GM18511 (cell line): ENCODE data around the gene DEK.
"Not testable (repeated sequence)": the region's sequence is repeated elsewhere in the genome, so short reads cannot be mapped to it uniquely, and the experiment has no call there.

Experiments
- ATAC-seq: cut with Tn5 transposase; IDR thresholded peaks from one replicate; pipeline ENCODE4 v1.9.1; 2021; ENCODE audit warnings: mild to moderate bottlenecking, moderate library complexity; ENCODE audit not compliant: unreplicated experiment

Gene DEK

GRCh38 chr6:18264219-18264922 lies at the start of gene DEK:
TSS of gene DEK (minus strand) at chr6:18264530. CDS start at chr6:18263987, 543 bp downstream.
- ATAC-seq: peak; percentile 44

- ATAC-seq: no peak
Observed at GRCh38 chr6:18312368-18312767, 48.0 kb upstream of the DEK start.

- not testable (repeated sequence) for ATAC-seq
Observed at GRCh38 chr6:18310010-18310409, 45.7 kb upstream of the DEK start.

- no peak for ATAC-seq
Observed at GRCh38 chr6:18309046-18309445, 44.7 kb upstream of the DEK start.

GRCh38 chr6:18308070-18308735 lies 43.9 kb upstream of the DEK start:
- no peak for ATAC-seq

GRCh38 chr6:18306977-18307376 lies 42.6 kb upstream of the DEK start:
- ATAC-seq: no peak

GRCh38 chr6:18302561-18303439 lies 38.5 kb upstream of the DEK start:
- ATAC-seq: peak; percentile 56

GRCh38 chr6:18293076-18293904 lies 29.0 kb upstream of the DEK start:
- no peak for ATAC-seq

- no peak for ATAC-seq
Observed at GRCh38 chr6:18289283-18289682, 25.0 kb upstream of the DEK start.

GRCh38 chr6:18284261-18284660 lies 19.9 kb upstream of the DEK start:
- ATAC-seq: no peak

- no peak for ATAC-seq
Observed at GRCh38 chr6:18281564-18281963, 17.2 kb upstream of the DEK start.

GRCh38 chr6:18280084-18280483 lies 15.8 kb upstream of the DEK start:
- no peak for ATAC-seq

GRCh38 chr6:18279422-18279821 lies 15.1 kb upstream of the DEK start:
- ATAC-seq: no peak

- no peak for ATAC-seq
Observed at GRCh38 chr6:18277237-18278006, 13.1 kb upstream of the DEK start.

- no peak for ATAC-seq
Observed at GRCh38 chr6:18276610-18277236, 12.4 kb upstream of the DEK start.

- no peak for ATAC-seq
Observed at GRCh38 chr6:18270216-18270615, 5.9 kb upstream of the DEK start.

GRCh38 chr6:18269717-18270116 lies 5.4 kb upstream of the DEK start:
- ATAC-seq: no peak

GRCh38 chr6:18269253-18269652 lies 4.9 kb upstream of the DEK start:
- peak; percentile 45 for ATAC-seq

GRCh38 chr6:18268066-18268465 lies 3.7 kb upstream of the DEK start:
- ATAC-seq: no peak

GRCh38 chr6:18266523-18266912 lies 2.2 kb upstream of the DEK start:
- ATAC-seq: no peak
